DOHH2 (cell line): ENCODE results near the gene HIPK2.

Experiments
- EZH2phosphoT487 ChIP-seq: fragments of 200-600 bp; sonication (generic); IDR thresholded peaks from 2 replicates; pipeline ENCODE4 v1.6.1; 2017; ENCODE audit warnings: borderline replicate concordance, mild to moderate bottlenecking, antibody characterized with exemption, low read length, moderate library complexity, mixed read lengths
- TF ChIP-seq, protein P1 (sequence below): fragments of 200-600 bp; sonication (generic); IDR thresholded peaks from one replicate; pipeline ENCODE4 v1.5.1; 2014; ENCODE audit warnings: antibody characterized with exemption, mild to moderate bottlenecking, low read depth, low read length; ENCODE audit not compliant: poor library complexity, severe bottlenecking

DNA sequence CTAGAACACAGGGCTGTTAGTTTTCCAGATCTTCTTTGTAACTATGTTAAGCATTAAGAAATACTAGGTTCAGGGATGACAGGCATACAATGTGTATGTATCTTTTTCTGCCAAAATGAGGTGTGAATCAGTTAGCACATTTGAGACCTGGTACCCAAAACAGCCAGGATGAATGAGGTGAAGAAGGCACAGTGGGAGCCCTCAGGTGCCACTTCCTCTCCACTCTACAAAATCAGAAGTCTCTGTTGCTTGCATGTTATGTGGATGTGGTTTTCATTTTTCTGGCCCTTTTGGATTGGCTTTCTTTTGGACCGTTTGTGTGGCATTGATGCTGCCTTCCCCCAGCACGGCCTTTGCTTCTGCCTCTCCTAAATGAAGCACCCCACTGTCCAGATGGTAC lies 35.9 kb upstream of the HIPK2 start:
- TF ChIP-seq, protein P1, sequence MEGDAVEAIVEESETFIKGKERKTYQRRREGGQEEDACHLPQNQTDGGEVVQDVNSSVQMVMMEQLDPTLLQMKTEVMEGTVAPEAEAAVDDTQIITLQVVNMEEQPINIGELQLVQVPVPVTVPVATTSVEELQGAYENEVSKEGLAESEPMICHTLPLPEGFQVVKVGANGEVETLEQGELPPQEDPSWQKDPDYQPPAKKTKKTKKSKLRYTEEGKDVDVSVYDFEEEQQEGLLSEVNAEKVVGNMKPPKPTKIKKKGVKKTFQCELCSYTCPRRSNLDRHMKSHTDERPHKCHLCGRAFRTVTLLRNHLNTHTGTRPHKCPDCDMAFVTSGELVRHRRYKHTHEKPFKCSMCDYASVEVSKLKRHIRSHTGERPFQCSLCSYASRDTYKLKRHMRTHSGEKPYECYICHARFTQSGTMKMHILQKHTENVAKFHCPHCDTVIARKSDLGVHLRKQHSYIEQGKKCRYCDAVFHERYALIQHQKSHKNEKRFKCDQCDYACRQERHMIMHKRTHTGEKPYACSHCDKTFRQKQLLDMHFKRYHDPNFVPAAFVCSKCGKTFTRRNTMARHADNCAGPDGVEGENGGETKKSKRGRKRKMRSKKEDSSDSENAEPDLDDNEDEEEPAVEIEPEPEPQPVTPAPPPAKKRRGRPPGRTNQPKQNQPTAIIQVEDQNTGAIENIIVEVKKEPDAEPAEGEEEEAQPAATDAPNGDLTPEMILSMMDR = no peak
- TF ChIP-seq EZH2phosphoT487 = no peak
